Activated T-helper 1 cell treated with Interleukin-2 at 50 U/mL for 16 hours (primary cell): ENCODE data around the gene TSPAN18.

Source experiments
- DNase-seq: peaks from one replicate; pipeline ENCODE4 v3.0.0-alpha.2; 2020; ENCODE audit warnings: low read depth

The TSPAN18 gene

GRCh38 chr11:44759743-44760476, 33.1 kb downstream of the TSPAN18 start:
- DNase-seq, result no peak

GRCh38 chr11:44760477-44760872, 33.7 kb downstream of the TSPAN18 start:
- DNase-seq, result no peak

GRCh38 chr11:44760917-44761550, 34.3 kb downstream of the TSPAN18 start:
- no peak for DNase-seq

- DNase-seq, result no peak
These were observed 34.8 kb downstream of the TSPAN18 start for GRCh38 chr11:44761551-44761961.

- no peak for DNase-seq
These were observed 36.5 kb downstream of the TSPAN18 start for GRCh38 chr11:44763121-44763820.

- DNase-seq, result no peak
These were observed 37.8 kb downstream of the TSPAN18 start for GRCh38 chr11:44764583-44764982.

- no peak for DNase-seq
These were observed 38.3 kb downstream of the TSPAN18 start for GRCh38 chr11:44765026-44765595.

- no peak for DNase-seq
These were observed 38.9 kb downstream of the TSPAN18 start for GRCh38 chr11:44765676-44766075.

GRCh38 chr11:44766112-44766971, 39.6 kb downstream of the TSPAN18 start:
- DNase-seq, result no peak

GRCh38 chr11:44766972-44767278, 40.2 kb downstream of the TSPAN18 start:
- no peak for DNase-seq

GRCh38 chr11:44767421-44767820, 40.7 kb downstream of the TSPAN18 start:
- DNase-seq, result no peak

- DNase-seq, result no peak
These were observed 43.6 kb downstream of the TSPAN18 start for GRCh38 chr11:44770401-44770800.

- DNase-seq, result no peak
These were observed 44.5 kb downstream of the TSPAN18 start for GRCh38 chr11:44771252-44771734.

- no peak for DNase-seq
These were observed 45.1 kb downstream of the TSPAN18 start for GRCh38 chr11:44771841-44772240.

- DNase-seq, result no peak
These were observed 46.7 kb downstream of the TSPAN18 start for GRCh38 chr11:44773351-44773965.

GRCh38 chr11:44774108-44774507, 47.3 kb downstream of the TSPAN18 start:
- no peak for DNase-seq

- no peak for DNase-seq
These were observed 48.0 kb downstream of the TSPAN18 start for GRCh38 chr11:44774731-44775130.

- DNase-seq, result peak; percentile 23
These were observed 48.7 kb downstream of the TSPAN18 start for GRCh38 chr11:44775366-44775984.

- no peak for DNase-seq
These were observed 49.3 kb downstream of the TSPAN18 start for GRCh38 chr11:44775985-44776446.

- no peak for DNase-seq
These were observed 49.9 kb downstream of the TSPAN18 start for GRCh38 chr11:44776551-44777208.
